PC-3 (cell line): Measurements from ENCODE around the gene TGM2. TPM values are rescaled to one million over a fixed set of nuclear protein-coding genes. Genes with fewer than 3 reads are reported as not detected.

Experiments used
- ATAC-seq: fragments of 200-7000 bp; cut with Tn5 transposase; 2 replicates; pipeline ENCODE4 v1.9.1; 2020; ENCODE audit warnings: mild to moderate bottlenecking, moderate library complexity
- BruUV-seq: library from RNA; stranded (reverse); fragments of 400-500 nt; replicated peaks from 2 replicates; lab custom pipeline; 2021; lab: Mats Ljungman, UMichigan
- CTCF ChIA-PET: fragments of 300-600 bp; sonication (Branson Sonifier 250); formaldehyde crosslinking; loops from one replicate; lab custom pipeline; 2022; ENCODE audit warnings: antibody characterized with exemption; lab: Charles Lee
- POLR2A ChIA-PET: fragments of 300-600 bp; sonication (Branson Sonifier 250); formaldehyde crosslinking; loops from one replicate; lab custom pipeline; 2022; ENCODE audit warnings: antibody characterized with exemption; ENCODE audit not compliant: unreplicated experiment; lab: Charles Lee
- DNase-seq: peaks from one replicate; pipeline ENCODE4 v3.0.0-alpha.2; 2015
- H2AFZ ChIP-seq: fragments of 300-600 bp; sonication (generic); 2 replicates; pipeline ENCODE4 v1.6.0; 2016; ENCODE audit warnings: antibody characterized with exemption, low read length
- H3F3A ChIP-seq: fragments of 300-600 bp; sonication (generic); one replicate; pipeline ENCODE4 v1.6.0; 2017; ENCODE audit warnings: antibody characterized with exemption, low read length, control low read depth, mild to moderate bottlenecking; ENCODE audit not compliant: unreplicated experiment
- H3K27ac ChIP-seq: fragments of 300-600 bp; sonication (generic); 2 replicates; pipeline ENCODE4 v1.5.1; 2016; ENCODE audit warnings: mild to moderate bottlenecking, low read length
- H3K27me3 ChIP-seq: fragments of 300-600 bp; sonication (generic); 2 replicates; pipeline ENCODE4 v1.6.1; 2016; ENCODE audit warnings: low read length, mixed read lengths
- H3K36me3 ChIP-seq: fragments of 300-600 bp; sonication (generic); 2 replicates; pipeline ENCODE4 v1.6.1; 2016; ENCODE audit warnings: low read depth, mixed run types, low read length, mixed read lengths
- H3K4me1 ChIP-seq: fragments of 300-600 bp; sonication (generic); 2 replicates; pipeline ENCODE4 v1.5.1; 2016; ENCODE audit warnings: low read length; ENCODE audit not compliant: insufficient read depth
- H3K4me2 ChIP-seq: fragments of 300-600 bp; sonication (generic); 2 replicates; pipeline ENCODE4 v1.6.0; 2016; ENCODE audit warnings: low read length
- H3K4me3 ChIP-seq: fragments of 300-600 bp; sonication (generic); 2 replicates; pipeline ENCODE4 v1.5.1; 2016; ENCODE audit warnings: mild to moderate bottlenecking, low read length, mixed read lengths
- H3K79me2 ChIP-seq: fragments of 300-600 bp; sonication (generic); 2 replicates; pipeline ENCODE4 v1.6.1; 2017; ENCODE audit warnings: low read length, mixed read lengths
- H3K9ac ChIP-seq: fragments of 300-600 bp; sonication (generic); 2 replicates; pipeline ENCODE4 v1.6.0; 2016; ENCODE audit warnings: mild to moderate bottlenecking, low read length
- H3K9me2 ChIP-seq: fragments of 300-600 bp; sonication (generic); replicated peaks from 2 replicates; pipeline ENCODE4 v1.6.1; 2016; ENCODE audit warnings: mixed run types, low read length, mixed read lengths
- H3K9me3 ChIP-seq: fragments of 300-600 bp; sonication (generic); 2 replicates; pipeline ENCODE4 v1.6.1; 2016; ENCODE audit warnings: low read length, mixed read lengths
- H4K20me1 ChIP-seq: fragments of 300-600 bp; sonication (generic); 2 replicates; pipeline ENCODE4 v1.6.1; 2016; ENCODE audit warnings: low read length, mixed read lengths
- CTCF ChIP-seq: fragments of 300-600 bp; sonication (generic); conservative IDR thresholded peaks from 2 replicates; pipeline ENCODE4 v1.5.1; 2017; ENCODE audit warnings: antibody characterized with exemption, low read depth, mild to moderate bottlenecking, low read length
- EZH2 ChIP-seq: fragments of 300-600 bp; sonication (generic); IDR thresholded peaks from one replicate; pipeline ENCODE4 v1.6.1; 2017; ENCODE audit warnings: antibody characterized with exemption, mild to moderate bottlenecking, low read length; ENCODE audit not compliant: unreplicated experiment
- EZH2phosphoT487 ChIP-seq: fragments of 300-600 bp; sonication (generic); IDR thresholded peaks from 2 replicates; pipeline ENCODE4 v1.6.1; 2018; ENCODE audit warnings: mild to moderate bottlenecking, antibody characterized with exemption, low read length, borderline replicate concordance
- intact Hi-C: fragments of 100-400 bp; cut with micrococcal nuclease; formaldehyde crosslinking; loops from 2 replicates; pipeline ENCODE4 v1.9.0; 2023
- total RNA-seq: library from RNA; depleted of rRNA; stranded (reverse); fragments of >200 nt; gene quantifications from 2 replicates; pipeline ENCODE4 v1.2.3, GENCODE V29; 2014

TGM2 gene
- total RNA-seq, 1 experiment from 2014 or later = 583 TPM

- H3K27ac ChIP-seq = peak overlapping the region; percentile 72
- BruUV-seq = TSS peak; percentile 63
- intact Hi-C loops = loop anchor here (1.0 to 5.0 kb wide), 4 partner anchors 52 to 262 kb away; partner anchors contain the start of gene VSTM2L
Measured at GRCh38 chr20:38164624-38165088, 414 bp downstream of the TGM2 start.

GRCh38 chr20:38164069-38164468 lies 1.0 kb downstream of the TGM2 start:
- CTCF ChIA-PET = interaction anchor here (1.3 to 1.6 kb wide), 2 partner anchors 59 to 91 kb away, joined by 3 read pairs; no protein-coding TSS in a partner anchor
- peak overlapping the region; percentile 99 for H3K4me2 ChIP-seq
- no peak overlapping the region for H2AFZ ChIP-seq
- peak overlapping the region; percentile 79 for H3K4me3 ChIP-seq
- H3F3A ChIP-seq = peaks cover 10% of the 10 kb centered on the region
- H3K9me2 ChIP-seq = no peaks in the 10 kb centered on the region
- no peaks in the 10 kb centered on the region for H4K20me1 ChIP-seq
- BruUV-seq = no TSS peak
- H3K4me1 ChIP-seq = peaks cover 62% of the 10 kb centered on the region
- no peaks in the 10 kb centered on the region for H3K27me3 ChIP-seq
- intact Hi-C loops = loop anchor here (2.0 kb wide), 1 partner anchor 261 kb away; the partner anchor contains the start of gene VSTM2L
- peaks cover 57% of the 10 kb centered on the region for H3K79me2 ChIP-seq
- H3K27ac ChIP-seq = peak overlapping the region; percentile 72
- peak overlapping the region; percentile 73 for H3K9ac ChIP-seq
- ATAC-seq = no peak
- POLR2A ChIA-PET = no interaction called here
- no peak for DNase-seq
- TF ChIP-seq CTCF (no peak), EZH2 (no peak), EZH2phosphoT487 (no peak)
- H3K36me3 ChIP-seq = peaks cover 23% of the 10 kb centered on the region
- H3K9me3 ChIP-seq = no peaks in the 10 kb centered on the region

More at GRCh38 chr20:38164624-38165088, 414 bp downstream of the TGM2 start:
- H3K79me2 ChIP-seq = peaks cover 55% of the 10 kb centered on the region
- peaks cover 66% of the 10 kb centered on the region for H3K4me1 ChIP-seq
- H3F3A ChIP-seq = peaks cover 10% of the 10 kb centered on the region
- no peaks in the 10 kb centered on the region for H3K9me2 ChIP-seq
- DNase-seq = no peak
- H3K4me2 ChIP-seq = peak overlapping the region; percentile 99
- peaks cover 20% of the 10 kb centered on the region for H3K36me3 ChIP-seq
- POLR2A ChIA-PET = no interaction called here
- CTCF ChIA-PET = no interaction called here
- no peaks in the 10 kb centered on the region for H3K9me3 ChIP-seq
- H3K4me3 ChIP-seq = peak overlapping the region; percentile 79
- TF ChIP-seq EZH2phosphoT487 (no peak), CTCF (no peak), EZH2 (no peak)
- peak overlapping the region; percentile 73 for H3K9ac ChIP-seq
- H2AFZ ChIP-seq = peak overlapping the region; percentile 69
- ATAC-seq = no peak
- H4K20me1 ChIP-seq = no peaks in the 10 kb centered on the region
- no peaks in the 10 kb centered on the region for H3K27me3 ChIP-seq
